GM13977 (cell line): Measurements from ENCODE around the gene C1orf226.

Experiments used
- DNase-seq: peaks from one replicate; pipeline ENCODE4 v3.0.0; 2012; ENCODE audit warnings: low spot score
- in situ Hi-C: fragments of 300-500 bp; cut with MboI; formaldehyde crosslinking; loops from one replicate; pipeline ENCODE4 v1.12.0; 2022; ENCODE audit warnings: low sequenced_read_pairs, low pct_unique_long_range_greater_than_20kb, mixed read lengths, inconsistent platforms; ENCODE audit not compliant: unreplicated experiment
- TF ChIP-seq, protein P1 (sequence below): IDR thresholded peaks from 2 replicates; pipeline ENCODE4 v1.5.1; 2012; ENCODE audit warnings: mild to moderate bottlenecking, control low read depth; ENCODE audit not compliant: insufficient read depth; ENCODE audit errors: extremely low read depth, missing control alignments

Gene C1orf226

DNA sequence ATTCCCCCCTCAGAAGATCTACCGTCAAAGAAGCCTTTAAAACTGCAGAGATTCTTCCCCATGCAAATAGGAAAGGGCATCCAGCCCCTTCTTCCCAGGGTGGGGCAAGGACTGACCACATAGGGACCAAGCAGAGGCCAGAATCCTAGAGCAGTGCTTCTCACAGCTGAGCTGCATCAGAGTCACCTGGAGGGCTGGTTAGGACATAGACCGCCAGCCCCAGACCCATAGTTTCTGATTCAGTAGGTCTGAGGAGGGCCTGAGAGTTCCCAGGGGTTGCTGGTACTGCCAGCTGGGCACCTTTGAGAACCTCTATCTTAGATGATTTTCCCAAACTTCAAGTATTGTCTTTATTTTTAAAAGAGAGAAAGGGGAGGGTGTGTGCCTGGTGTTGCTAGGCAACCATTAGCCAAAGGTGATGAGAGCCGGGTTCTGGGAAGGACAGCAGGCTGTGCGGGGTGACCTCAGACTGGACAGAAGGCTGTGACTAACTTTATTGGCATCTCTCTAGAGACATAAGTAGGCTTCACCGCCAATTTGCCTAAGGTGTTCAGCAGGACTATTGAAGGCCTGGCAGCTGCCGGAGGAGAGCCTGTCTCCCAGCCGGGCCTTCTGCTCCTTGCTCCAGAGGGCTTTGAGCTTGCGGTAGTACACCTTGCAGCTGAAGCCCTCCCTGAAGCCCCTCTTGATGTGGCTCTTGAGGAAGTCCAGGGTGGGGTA lies 7.8 kb upstream of the C1orf226 start:
- in situ Hi-C loops = no loop called here
- TF ChIP-seq, protein P1, sequence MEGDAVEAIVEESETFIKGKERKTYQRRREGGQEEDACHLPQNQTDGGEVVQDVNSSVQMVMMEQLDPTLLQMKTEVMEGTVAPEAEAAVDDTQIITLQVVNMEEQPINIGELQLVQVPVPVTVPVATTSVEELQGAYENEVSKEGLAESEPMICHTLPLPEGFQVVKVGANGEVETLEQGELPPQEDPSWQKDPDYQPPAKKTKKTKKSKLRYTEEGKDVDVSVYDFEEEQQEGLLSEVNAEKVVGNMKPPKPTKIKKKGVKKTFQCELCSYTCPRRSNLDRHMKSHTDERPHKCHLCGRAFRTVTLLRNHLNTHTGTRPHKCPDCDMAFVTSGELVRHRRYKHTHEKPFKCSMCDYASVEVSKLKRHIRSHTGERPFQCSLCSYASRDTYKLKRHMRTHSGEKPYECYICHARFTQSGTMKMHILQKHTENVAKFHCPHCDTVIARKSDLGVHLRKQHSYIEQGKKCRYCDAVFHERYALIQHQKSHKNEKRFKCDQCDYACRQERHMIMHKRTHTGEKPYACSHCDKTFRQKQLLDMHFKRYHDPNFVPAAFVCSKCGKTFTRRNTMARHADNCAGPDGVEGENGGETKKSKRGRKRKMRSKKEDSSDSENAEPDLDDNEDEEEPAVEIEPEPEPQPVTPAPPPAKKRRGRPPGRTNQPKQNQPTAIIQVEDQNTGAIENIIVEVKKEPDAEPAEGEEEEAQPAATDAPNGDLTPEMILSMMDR = no peak
- DNase-seq = no peak

DNA sequence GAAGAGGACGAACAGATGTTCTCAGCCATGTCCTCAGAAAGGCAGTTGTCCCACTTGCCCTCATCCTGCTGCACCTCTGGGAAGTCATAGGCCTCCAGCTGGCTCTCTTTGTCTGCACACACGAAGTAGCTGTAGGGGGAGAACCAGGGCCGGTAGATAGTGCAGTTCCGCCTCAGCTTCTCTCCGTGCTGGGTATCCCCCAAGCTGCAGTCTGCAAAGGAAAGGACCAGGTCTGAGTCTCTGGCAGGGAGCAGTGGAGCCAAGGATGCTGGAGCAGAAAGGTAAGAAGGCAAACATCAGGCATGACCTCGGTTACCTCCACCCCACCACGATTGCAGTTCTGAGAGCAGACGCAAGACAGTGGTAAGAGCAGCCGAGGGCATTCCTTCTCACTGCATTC lies 7.1 kb upstream of the C1orf226 start:
- DNase-seq = no peak
- TF ChIP-seq, protein P1 = no peak
- in situ Hi-C loops = no loop called here

DNA sequence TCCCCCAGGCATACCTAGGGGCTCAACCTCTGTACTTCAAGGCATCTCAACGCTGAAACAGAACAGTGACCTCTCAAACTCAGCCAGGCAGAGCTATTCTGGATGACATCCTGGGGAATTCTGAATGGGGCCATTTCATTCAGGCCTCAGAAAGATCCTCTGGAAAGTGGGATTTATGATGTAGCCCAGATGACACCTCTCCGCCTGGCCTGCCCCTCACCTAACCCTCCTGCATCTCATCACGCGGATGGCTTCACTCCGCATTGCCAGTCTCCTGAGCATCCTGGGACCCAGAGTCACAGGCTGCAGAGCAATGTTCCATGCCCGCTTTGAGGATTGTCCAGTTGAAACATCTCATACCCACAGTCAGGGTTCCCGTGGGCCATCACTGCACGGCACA lies 6.1 kb upstream of the C1orf226 start:
- in situ Hi-C loops = no loop called here
- TF ChIP-seq, protein P1 = no peak
- no peak for DNase-seq

DNA sequence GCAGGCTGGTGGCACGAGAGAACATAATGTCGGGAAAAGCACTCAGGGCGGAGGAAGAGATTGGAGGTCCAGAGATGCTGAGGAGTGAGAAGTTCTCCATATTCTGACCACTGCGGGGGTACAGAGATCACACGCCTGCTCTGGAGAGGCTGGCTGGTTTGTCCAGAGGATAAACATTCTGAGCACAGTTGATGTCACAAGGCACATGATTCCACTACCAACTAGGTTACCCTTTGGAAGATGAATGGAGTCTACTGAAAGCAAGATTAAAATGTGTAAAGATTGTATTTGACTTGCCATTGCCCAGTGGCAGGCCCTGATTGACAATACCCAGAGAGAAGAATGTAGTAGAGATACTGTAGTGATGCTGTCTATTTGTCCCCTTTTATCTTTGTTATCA lies 4.8 kb upstream of the C1orf226 start, which contains the start of gene SPATA46:
TSS of gene SPATA46 (minus strand) at position 164 of the 400 bp plus-strand sequence. CDS start at position 100, 64 bp downstream.
- TF ChIP-seq, protein P1 = no peak
- in situ Hi-C loops = no loop called here
- no peak for DNase-seq

DNA sequence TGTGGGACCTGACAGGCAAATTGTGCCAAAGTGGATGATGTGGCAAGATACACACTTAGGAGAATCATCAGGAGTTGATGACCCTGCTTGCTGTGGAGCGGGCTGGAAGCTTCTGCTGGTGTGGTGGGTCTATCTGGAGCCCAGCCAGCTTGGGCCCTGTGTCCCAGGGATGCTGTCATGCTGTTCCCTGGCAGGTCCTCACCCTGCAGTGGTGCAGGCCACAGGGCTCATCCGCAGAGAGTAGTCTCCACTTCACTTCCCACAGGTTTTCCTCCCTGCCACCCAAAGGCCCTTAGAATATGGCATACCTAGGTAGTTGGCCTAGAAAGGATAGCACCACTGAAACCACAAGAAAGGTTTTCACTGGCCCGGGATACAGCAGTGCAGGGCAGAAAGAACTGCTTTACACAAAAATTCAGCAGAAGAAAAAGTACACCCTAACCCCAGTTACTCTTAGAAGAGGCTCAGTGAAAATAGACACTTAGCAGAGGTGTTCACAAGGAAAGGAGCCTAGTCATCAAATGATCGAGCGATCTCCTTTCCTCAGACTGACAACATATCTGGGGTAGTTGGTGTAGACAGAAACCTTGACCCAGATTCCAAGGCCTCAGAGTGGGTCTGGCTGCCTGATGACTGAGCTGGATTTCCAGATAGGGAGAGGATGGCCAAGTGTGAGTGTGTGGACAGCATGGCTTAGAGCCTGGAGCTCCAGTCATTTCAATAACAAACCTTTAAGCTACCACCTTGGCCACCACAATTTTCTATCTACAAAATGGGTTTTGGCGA lies 1.3 kb upstream of the C1orf226 start:
- no peak for DNase-seq
- in situ Hi-C loops = no loop called here
- TF ChIP-seq, protein P1 = no peak

DNA sequence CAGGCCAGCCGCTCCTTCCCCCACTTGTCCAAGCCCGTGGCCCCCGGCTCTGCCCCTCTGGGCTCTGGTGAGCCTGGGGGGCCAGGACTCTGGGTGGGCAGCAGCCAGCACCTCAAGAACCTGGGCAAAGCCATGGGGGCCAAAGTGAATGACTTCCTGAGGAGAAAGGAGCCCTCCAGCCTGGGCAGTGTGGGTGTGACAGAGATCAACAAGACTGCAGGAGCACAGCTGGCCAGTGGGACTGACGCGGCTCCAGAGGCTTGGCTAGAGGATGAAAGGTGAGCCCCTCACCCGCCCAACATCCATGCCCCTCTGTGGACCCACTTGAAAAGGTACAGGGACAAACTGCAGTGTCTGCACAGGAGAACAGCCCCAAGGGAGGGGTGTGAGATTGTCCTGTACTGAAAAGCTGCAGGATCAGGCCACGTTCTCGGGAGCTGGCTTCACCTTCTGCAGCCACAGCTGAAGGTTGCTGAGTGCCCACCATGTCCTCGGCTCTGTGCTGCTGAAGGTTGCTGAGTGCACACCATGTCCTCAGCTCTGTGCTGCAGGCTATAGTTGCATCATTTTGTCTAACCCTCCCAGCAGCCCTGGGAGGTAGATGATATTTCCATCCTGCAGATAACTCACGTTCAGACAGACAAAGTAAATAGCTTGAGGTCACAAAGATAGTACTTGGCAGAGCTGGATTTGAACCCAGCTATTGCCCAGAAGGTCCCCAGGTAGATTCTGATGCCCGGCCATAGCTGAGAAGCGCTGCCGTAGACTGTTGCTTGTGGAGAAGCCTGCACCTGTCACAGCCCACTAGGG lies 618 bp downstream of the C1orf226 start:
- in situ Hi-C loops = no loop called here
- TF ChIP-seq, protein P1 = no peak
- no peak for DNase-seq
